Measurements from ENCODE around the gene RPRD2.
A peak's percentile ranks its signal among the peaks of the same experiment; 100 is the strongest.
"Not testable (repeated sequence)": the region's sequence is repeated elsewhere in the genome, so short reads cannot be mapped to it uniquely, and the experiment has no call there.

RPRD2 gene

DNA sequence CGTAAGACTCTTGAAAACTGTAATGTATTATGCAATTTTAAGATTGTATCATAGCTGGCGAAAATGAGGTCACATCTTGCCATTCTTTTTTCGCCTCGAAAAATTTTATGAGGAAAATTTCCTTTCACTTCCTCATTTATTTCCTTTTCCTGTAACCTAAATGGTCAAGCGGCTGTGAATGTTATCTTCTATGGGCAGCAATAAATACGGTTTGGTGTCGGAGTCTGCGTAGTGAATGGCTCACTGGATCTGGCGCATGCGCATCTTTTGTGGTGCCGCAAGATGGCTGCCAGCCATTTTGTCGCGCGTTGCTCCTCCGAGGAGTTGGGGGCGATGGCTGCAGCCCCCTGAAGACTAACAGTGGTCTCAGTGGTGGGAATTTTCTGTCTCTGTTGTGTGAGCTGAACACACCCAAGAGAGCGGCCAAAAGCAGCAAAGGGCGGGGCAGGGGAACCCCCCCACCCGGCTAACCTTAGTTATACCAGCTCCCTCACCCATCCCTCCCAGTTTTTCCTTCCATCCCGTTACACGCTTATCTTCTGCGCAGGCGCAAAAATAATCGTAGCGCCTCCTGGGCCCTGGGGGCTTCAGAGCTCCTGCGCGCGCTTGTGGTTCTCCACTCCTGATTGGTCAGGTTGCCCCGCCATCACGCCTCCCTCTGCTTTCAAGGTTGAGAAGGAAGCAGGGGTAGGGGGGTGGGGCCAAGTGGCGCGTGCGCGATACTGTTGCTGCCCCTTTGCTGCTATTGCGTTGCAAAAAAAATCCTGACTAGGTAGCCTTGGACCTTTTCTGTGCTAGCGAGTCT is at the start of gene RPRD2:
Gene RPRD2, plus strand, starts transcription at position 722 of the 805 bp plus-strand sequence. CDS start 568 bp downstream, outside the sequence.
- in situ Hi-C loops (cut with HindIII; ENCODE audit: low sequenced_read_pairs), result no loop called here
- H3K4me3 ChIP-seq (ENCODE audit: low read depth, low read length), result peak within 1 kb of the TSS; percentile 94
- peak; percentile 100 for DNase-seq (ENCODE audit: low read depth, low spot score)
- TF ChIP-seq, protein P1, sequence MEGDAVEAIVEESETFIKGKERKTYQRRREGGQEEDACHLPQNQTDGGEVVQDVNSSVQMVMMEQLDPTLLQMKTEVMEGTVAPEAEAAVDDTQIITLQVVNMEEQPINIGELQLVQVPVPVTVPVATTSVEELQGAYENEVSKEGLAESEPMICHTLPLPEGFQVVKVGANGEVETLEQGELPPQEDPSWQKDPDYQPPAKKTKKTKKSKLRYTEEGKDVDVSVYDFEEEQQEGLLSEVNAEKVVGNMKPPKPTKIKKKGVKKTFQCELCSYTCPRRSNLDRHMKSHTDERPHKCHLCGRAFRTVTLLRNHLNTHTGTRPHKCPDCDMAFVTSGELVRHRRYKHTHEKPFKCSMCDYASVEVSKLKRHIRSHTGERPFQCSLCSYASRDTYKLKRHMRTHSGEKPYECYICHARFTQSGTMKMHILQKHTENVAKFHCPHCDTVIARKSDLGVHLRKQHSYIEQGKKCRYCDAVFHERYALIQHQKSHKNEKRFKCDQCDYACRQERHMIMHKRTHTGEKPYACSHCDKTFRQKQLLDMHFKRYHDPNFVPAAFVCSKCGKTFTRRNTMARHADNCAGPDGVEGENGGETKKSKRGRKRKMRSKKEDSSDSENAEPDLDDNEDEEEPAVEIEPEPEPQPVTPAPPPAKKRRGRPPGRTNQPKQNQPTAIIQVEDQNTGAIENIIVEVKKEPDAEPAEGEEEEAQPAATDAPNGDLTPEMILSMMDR (IDR thresholded peaks at IDR 0.05; ENCODE audit: low read depth, low read length), result no peak

DNA sequence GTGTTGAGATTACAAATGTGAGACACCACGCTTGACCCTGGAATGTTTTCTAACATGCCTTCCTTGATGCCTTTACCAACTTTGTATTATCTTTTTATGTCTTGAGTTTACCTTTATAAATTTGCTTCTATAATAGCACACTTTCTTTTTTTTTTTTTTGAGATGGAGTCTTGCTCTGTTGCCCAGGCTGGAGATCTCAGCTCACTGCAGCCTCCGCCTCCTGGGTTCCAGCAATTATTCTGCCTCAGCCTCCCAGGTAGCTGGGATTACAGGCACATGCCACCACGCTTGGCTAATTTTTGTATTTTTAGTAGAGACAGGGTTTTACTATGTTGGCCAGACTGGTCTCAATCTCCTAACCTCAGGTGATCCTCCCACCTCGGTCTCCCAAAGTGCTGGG is 49.3 kb upstream of the RPRD2 start:
- in situ Hi-C loops (cut with HindIII; ENCODE audit: low sequenced_read_pairs); H3K4me3 ChIP-seq (ENCODE audit: low read depth, low read length): not testable (repeated sequence)

DNA sequence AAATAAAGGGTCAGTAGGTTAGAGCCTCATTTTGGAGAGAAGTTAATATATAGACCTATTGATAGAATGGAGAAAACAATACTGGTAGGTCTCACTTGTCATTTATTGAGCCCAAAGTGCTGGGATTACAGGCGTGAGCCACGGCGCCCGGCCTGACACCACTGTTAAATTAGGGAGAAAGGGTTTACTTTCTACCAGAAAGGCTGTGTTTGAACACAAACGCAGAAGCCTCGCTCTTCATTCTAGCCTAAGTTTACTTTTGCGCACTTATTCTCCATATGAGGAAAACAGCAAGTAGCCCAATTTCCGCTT is 43.3 kb upstream of the RPRD2 start:
- in situ Hi-C loops (cut with HindIII; ENCODE audit: low sequenced_read_pairs), result no loop called here
- peak overlapping the region; percentile 60 for H3K4me3 ChIP-seq (ENCODE audit: low read depth, low read length)
- no peak for DNase-seq (ENCODE audit: low read depth, low spot score)
- TF ChIP-seq, protein P1 (IDR thresholded peaks at IDR 0.05; ENCODE audit: low read depth, low read length), result no peak

More for the DNA sequence above, 49.3 kb upstream of the RPRD2 start:
- DNase-seq (ENCODE audit: low read depth, low spot score), result not testable (repeated sequence)

DNA sequence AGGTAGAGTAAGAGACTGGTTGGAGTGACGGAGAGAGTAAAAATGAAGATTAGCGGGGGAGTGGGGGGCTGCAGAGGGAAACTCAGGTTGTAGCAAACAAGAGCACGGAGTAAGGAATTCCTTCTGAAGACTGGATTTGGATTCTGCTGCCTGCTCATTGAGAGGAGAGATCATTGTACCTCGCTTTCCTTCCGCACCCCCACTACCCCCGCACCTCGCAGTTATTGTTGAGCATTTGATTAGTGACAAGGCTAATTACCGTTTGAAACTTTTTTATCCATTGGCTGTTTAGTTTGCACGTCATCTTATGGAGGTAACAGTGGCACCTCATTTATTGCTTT is 42.2 kb upstream of the RPRD2 start:
- no peak for DNase-seq (ENCODE audit: low read depth, low spot score)
- TF ChIP-seq, protein P1 (IDR thresholded peaks at IDR 0.05; ENCODE audit: low read depth, low read length), result no peak
- in situ Hi-C loops (cut with HindIII; ENCODE audit: low sequenced_read_pairs), result no loop called here
- H3K4me3 ChIP-seq (ENCODE audit: low read depth, low read length), result peak overlapping the region; percentile 60

DNA sequence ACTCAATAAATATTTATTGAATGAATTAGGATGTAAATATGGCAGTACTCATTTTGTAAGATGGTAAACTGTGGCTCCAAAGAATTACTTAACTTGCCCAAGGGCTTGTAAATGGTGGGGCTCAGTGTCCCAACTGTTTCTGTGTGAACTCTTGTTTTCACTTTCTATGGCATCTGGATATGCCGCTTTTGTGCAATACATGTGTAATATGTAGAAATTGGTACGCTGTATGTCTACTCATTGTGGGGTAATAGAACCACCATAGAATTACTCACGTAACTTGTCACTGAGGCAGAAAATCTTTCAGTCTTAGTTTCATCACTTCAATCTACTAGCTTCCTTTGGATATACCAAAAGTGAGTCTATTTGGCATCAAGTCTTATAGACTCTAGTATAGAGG is 41.6 kb upstream of the RPRD2 start:
- in situ Hi-C loops (cut with HindIII; ENCODE audit: low sequenced_read_pairs), result no loop called here
- no peak for DNase-seq (ENCODE audit: low read depth, low spot score)
- TF ChIP-seq, protein P1 (IDR thresholded peaks at IDR 0.05; ENCODE audit: low read depth, low read length), result no peak
- H3K4me3 ChIP-seq (ENCODE audit: low read depth, low read length), result peak overlapping the region; percentile 60

DNA sequence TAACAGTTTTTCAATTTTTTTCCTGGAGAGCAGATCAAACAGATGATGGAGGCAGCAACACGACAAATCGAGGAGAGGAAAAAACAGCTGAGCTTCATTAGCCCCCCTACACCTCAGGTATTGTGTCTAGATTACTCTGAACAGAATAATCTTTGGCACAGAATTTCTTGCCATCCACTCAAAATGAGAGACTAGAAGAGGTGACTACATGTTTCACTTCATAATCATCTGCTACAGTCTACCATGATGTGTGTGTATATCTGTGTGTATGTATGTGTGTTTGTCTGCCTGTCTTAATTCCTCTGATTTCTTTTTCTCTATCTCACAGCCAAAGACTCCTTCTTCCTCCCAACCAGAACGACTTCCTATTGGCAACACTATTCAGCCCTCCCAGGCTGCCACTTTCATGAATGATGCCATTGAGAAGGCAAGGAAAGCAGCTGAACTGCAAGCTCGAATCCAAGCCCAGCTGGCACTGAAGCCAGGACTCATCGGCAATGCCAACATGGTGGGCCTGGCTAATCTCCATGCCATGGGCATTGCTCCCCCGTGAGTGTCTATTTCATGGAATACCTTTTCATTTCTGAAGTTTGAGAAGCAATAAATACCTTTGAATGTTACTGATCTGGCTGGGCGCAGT is 31.2 kb upstream of the RPRD2 start:
- no peak for DNase-seq (ENCODE audit: low read depth, low spot score)
- H3K4me3 ChIP-seq (ENCODE audit: low read depth, low read length), result no peak overlapping the region
- in situ Hi-C loops (cut with HindIII; ENCODE audit: low sequenced_read_pairs), result no loop called here
- TF ChIP-seq, protein P1 (IDR thresholded peaks at IDR 0.05; ENCODE audit: low read depth, low read length), result no peak

DNA sequence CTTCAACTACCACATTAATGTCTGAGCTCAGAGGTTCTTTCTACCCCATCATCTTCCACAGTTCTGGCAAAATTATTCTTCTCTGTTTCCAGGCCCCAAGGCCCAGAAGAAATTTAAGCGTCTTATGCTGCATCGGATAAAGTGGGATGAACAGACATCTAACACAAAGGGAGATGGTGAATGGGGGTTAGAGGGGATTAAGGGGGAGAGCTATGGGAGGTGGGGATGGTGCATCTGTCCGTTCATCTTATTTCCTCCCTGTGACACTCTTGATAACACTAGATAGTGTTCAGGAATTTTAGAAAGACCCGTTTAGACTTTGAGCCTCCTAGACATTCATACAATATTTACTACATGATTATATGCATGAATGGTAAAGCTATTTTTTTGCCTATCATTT is 17.6 kb upstream of the RPRD2 start:
- in situ Hi-C loops (cut with HindIII; ENCODE audit: low sequenced_read_pairs), result no loop called here
- H3K4me3 ChIP-seq (ENCODE audit: low read depth, low read length), result no peak overlapping the region
- DNase-seq (ENCODE audit: low read depth, low spot score), result no peak
- TF ChIP-seq, protein P1 (IDR thresholded peaks at IDR 0.05; ENCODE audit: low read depth, low read length), result no peak

Measured in astrocyte of the spinal cord (primary cell).